Mucosa of rectum (tissue), 2 donors: ENCODE data around the gene PALMD.

ENCODE experiments used
- H3K27ac ChIP-seq, 2 donors: one replicate each; pipeline ENCODE4 v1.7.0; 2013; ENCODE audit warnings: inconsistent platforms in 2 of 2, low read depth in 2 of 2, low read length in 2 of 2
- H3K27me3 ChIP-seq, 2 donors: one replicate each; pipeline ENCODE4 v1.7.0; 2013; ENCODE audit warnings: low read length in 2 of 2; ENCODE audit not compliant: control insufficient read depth in 2 of 2, insufficient read depth in 2 of 2
- H3K36me3 ChIP-seq, 2 donors: one replicate each; pipeline ENCODE4 v1.7.0; 2013; ENCODE audit warnings: low read length in 2 of 2; ENCODE audit not compliant: control insufficient read depth in 2 of 2, insufficient read depth in 2 of 2
- H3K4me1 ChIP-seq, 2 donors: one replicate each; pipeline ENCODE4 v1.7.0; 2013; ENCODE audit warnings: low read length in 2 of 2, mild to moderate bottlenecking in 1 of 2; ENCODE audit not compliant: control insufficient read depth in 2 of 2, insufficient read depth in 2 of 2
- H3K4me3 ChIP-seq, 2 donors: one replicate each; pipeline ENCODE4 v1.7.0; 2013; ENCODE audit warnings: low read length in 2 of 2
- H3K9ac ChIP-seq, 2 donors: one replicate each; pipeline ENCODE4 v1.7.0; 2013; ENCODE audit warnings: low read length in 2 of 2, low read depth in 1 of 2, mild to moderate bottlenecking in 1 of 2
- H3K9me3 ChIP-seq, 2 donors: one replicate each; pipeline ENCODE4 v1.7.0; 2013; ENCODE audit warnings: low read length in 2 of 2; ENCODE audit not compliant: control insufficient read depth in 2 of 2
- donor health status: healthy.
- donor health status: Normal muscosa, but diverticular disease.

PALMD gene

DNA sequence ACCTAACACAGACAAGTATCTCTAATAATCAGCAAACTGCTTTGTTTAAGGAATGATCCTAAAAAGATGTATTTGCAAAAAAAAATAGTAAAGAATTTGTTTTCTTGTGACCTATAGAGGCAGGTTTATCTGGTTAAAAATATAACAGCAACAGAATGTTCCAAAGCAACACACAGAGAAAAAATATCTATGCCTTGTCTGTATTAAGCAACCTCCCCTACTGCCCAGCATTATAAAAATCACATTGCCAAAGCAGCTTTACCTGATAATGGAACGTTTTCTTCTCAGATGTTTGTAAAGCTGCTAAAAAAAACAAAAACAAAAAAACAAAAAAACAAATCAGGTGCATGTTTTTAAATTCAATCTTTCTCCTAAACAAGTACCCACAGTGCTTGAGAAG is 24.7 kb downstream of the PALMD start:
- Histone ChIP-seq H3K27me3 (no peaks in the 10 kb centered on the region), H3K9ac (no peak overlapping the region), H3K36me3 (no peaks in the 10 kb centered on the region), H3K9me3 (no peaks in the 10 kb centered on the region), H3K27ac (no peak overlapping the region), H3K4me3 (no peak overlapping the region), H3K4me1 (no peaks in the 10 kb centered on the region)

DNA sequence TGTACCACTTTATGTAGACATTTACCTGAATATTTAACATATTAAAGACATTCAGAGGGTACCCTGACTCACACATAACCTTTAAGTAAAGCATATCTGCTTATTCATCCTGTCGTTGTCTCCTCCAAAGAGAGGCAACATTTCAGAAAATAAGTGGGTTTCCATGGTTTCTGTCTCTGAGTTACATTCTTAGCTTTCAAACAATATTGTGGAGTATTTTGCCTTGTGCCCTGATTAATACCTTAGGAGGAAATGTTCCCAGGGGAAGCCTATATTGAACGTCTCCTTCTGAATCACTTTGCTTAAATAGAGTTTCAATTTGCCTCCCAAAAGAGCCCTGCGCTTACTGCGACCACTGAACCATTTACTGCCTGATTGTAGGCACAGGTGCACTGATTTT is 26.1 kb downstream of the PALMD start:
- H3K4me1 ChIP-seq, result no peaks in the 10 kb centered on the region
- H3K4me3 ChIP-seq, result no peak overlapping the region
- H3K9ac ChIP-seq, result no peak overlapping the region
- no peaks in the 10 kb centered on the region for H3K9me3 ChIP-seq
- no peak overlapping the region for H3K27ac ChIP-seq
- no peaks in the 10 kb centered on the region for H3K27me3 ChIP-seq
- no peaks in the 10 kb centered on the region for H3K36me3 ChIP-seq

DNA sequence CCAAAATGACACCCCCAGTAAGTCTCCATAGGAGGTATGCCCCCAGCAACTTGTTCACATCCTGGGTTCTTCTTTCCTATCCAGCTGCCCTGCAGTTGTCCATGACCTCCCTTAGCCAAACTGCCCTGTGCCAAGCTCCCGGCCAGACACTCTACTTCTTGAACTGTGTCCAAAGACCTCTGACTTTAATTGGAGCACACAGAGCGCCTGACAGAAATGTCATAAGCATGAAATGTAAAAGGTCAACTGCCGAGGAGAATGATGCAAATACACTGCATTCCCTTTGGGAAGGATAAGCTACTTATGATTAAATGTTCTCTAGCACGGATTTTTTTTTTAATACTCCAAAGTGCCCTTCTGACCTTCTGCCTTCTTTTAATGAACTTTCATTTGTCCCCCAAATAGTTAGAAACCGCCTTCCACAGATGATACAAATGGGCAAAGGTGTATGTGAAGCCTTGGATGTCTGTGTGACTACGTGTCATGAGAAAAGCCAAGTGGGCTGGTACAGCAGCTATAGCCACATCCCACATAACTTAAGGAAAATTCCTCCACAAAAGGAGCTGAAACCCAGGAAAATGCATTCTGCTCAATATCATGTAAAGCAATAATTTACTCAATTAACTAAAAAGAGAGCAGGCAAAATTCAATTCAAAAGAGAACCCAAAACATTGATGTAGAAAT is 26.8 kb downstream of the PALMD start:
- Histone ChIP-seq H3K27ac (no peak overlapping the region), H3K27me3 (no peaks in the 10 kb centered on the region), H3K4me1 (no peaks in the 10 kb centered on the region), H3K9me3 (no peaks in the 10 kb centered on the region), H3K9ac (no peak overlapping the region), H3K36me3 (no peaks in the 10 kb centered on the region), H3K4me3 (no peak overlapping the region)

GRCh38 chr1:99673315-99673714 is 27.4 kb downstream of the PALMD start:
- H3K27ac ChIP-seq, result no peak overlapping the region
- no peaks in the 10 kb centered on the region for H3K4me1 ChIP-seq
- no peak overlapping the region for H3K4me3 ChIP-seq
- H3K9ac ChIP-seq, result no peak overlapping the region
- H3K36me3 ChIP-seq, result no peaks in the 10 kb centered on the region
- no peaks in the 10 kb centered on the region for H3K27me3 ChIP-seq
- H3K9me3 ChIP-seq, result no peaks in the 10 kb centered on the region

- no peak overlapping the region for H3K27ac ChIP-seq
- H3K9me3 ChIP-seq, result no peaks in the 10 kb centered on the region
- H3K27me3 ChIP-seq, result no peaks in the 10 kb centered on the region
- H3K9ac ChIP-seq, result no peak overlapping the region
- H3K4me1 ChIP-seq, result no peaks in the 10 kb centered on the region
- no peaks in the 10 kb centered on the region for H3K36me3 ChIP-seq
- H3K4me3 ChIP-seq, result no peak overlapping the region
Measured at GRCh38 chr1:99674115-99675064, 28.5 kb downstream of the PALMD start.

DNA sequence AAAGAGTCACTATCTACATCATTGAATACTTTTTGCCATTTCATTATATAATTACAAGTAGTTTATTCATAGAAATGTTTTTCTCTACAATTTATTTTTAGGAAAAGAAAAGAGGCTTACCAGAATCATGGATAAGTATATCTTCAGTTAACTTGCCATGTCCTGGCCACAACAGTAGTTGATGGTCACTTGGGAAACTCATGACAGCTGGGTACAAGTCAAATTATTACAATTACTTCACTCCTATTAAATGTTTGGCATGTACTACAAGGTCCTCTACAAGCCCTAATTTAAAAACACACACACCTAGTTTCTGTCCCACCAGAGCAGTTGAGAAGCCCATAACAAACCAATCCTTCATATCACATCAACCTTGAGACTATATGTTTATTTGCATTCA is 29.4 kb downstream of the PALMD start:
- no peak overlapping the region for H3K4me3 ChIP-seq

DNA sequence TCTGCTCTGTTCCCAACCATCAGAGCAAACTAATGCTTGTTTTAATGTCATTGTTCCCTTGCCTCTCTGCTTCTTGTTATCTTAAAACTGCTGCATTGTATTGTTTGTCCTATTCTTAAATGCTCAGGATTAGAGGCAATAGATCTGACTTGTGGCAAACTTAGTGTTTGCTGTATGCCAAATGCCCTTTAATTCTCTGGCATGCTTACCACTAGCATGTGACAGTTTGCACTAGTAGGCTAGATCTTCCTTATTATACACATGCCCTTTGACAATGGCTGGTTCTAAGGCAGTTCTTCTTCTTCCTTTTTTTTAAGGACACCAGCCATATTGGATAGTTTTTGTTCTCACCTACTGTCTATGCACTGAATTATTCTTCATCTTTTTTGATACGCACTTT is 30.1 kb downstream of the PALMD start:
- H3K4me3 ChIP-seq, result no peak overlapping the region
- H3K4me1 ChIP-seq, result no peaks in the 10 kb centered on the region
- H3K27me3 ChIP-seq, result no peaks in the 10 kb centered on the region
- no peaks in the 10 kb centered on the region for H3K9me3 ChIP-seq
- no peaks in the 10 kb centered on the region for H3K36me3 ChIP-seq
- no peak overlapping the region for H3K9ac ChIP-seq
- no peak overlapping the region for H3K27ac ChIP-seq

More for the DNA sequence above, 29.4 kb downstream of the PALMD start:
- no peak overlapping the region for H3K27ac ChIP-seq
- no peak overlapping the region for H3K9ac ChIP-seq
- no peaks in the 10 kb centered on the region for H3K4me1 ChIP-seq
- no peaks in the 10 kb centered on the region for H3K36me3 ChIP-seq
- H3K27me3 ChIP-seq, result no peaks in the 10 kb centered on the region
- H3K9me3 ChIP-seq, result no peaks in the 10 kb centered on the region

- no peaks in the 10 kb centered on the region for H3K36me3 ChIP-seq
Measured at GRCh38 chr1:99676876-99677275, 31.0 kb downstream of the PALMD start.

GRCh38 chr1:99677416-99677815 is 31.5 kb downstream of the PALMD start:
- H3K27ac ChIP-seq, result no peak overlapping the region
- no peak overlapping the region for H3K9ac ChIP-seq
- H3K27me3 ChIP-seq, result no peaks in the 10 kb centered on the region
- H3K4me3 ChIP-seq, result no peak overlapping the region
- H3K9me3 ChIP-seq, result no peaks in the 10 kb centered on the region
- no peaks in the 10 kb centered on the region for H3K36me3 ChIP-seq
- H3K4me1 ChIP-seq, result no peaks in the 10 kb centered on the region

More at GRCh38 chr1:99676876-99677275, 31.0 kb downstream of the PALMD start:
- Histone ChIP-seq H3K9ac (no peak overlapping the region), H3K4me3 (no peak overlapping the region), H3K4me1 (no peaks in the 10 kb centered on the region), H3K27ac (no peak overlapping the region), H3K27me3 (no peaks in the 10 kb centered on the region), H3K9me3 (no peaks in the 10 kb centered on the region)

GRCh38 chr1:99680270-99680669 is 34.4 kb downstream of the PALMD start:
- H3K36me3 ChIP-seq, result no peaks in the 10 kb centered on the region
- no peaks in the 10 kb centered on the region for H3K27me3 ChIP-seq
- no peak overlapping the region for H3K4me3 ChIP-seq
- no peaks in the 10 kb centered on the region for H3K4me1 ChIP-seq
- H3K27ac ChIP-seq, result no peak overlapping the region
- H3K9me3 ChIP-seq, result no peaks in the 10 kb centered on the region
- H3K9ac ChIP-seq, result no peak overlapping the region
